Lower leg skin (tissue), 4 donors: ENCODE results near the gene TENT4B. TPM values are rescaled to one million over a fixed set of nuclear protein-coding genes. Genes with fewer than 3 reads are reported as not detected.

ENCODE experiments used
- DNase-seq, 2 donors: peaks; one replicate each; pipeline ENCODE4 v3.0.0-alpha.2; 2019; ENCODE audit warnings: low spot score in 2 of 2
- H3K4me3 ChIP-seq: fragments of 200-600 bp; sonication (generic); 2 replicates; pipeline ENCODE4 v1.5.1; 2017; ENCODE audit warnings: mild to moderate bottlenecking, low read depth; ENCODE audit not compliant: poor library complexity, severe bottlenecking
- POLR2A ChIP-seq, 2 donors: fragments of 450-650 bp; IDR thresholded peaks; one replicate each; pipeline ENCODE4 v1.6.1; 2016 to 2017; ENCODE audit warnings: antibody characterized with exemption in 2 of 2, mild to moderate bottlenecking in 1 of 2, moderate library complexity in 1 of 2
- WGBS, 2 donors: methylation state at CpG; one replicate each; pipeline ENCODE4 v1.1.5; 2018; 5-methylcytosine and 5-hydroxymethylcytosine counted together
- intact Hi-C: fragments of 100-400 bp; cut with DNase I; formaldehyde crosslinking; loops from one replicate; pipeline ENCODE4 v1.15.0; 2023; ENCODE audit warnings: low total_unique reads
- total RNA-seq, 4 donors: library from RNA; depleted of rRNA; stranded (reverse); fragments of >200 nt; gene quantifications; one replicate each; pipeline ENCODE4 v1.1.0, GENCODE V29; 2016
- TF ChIP-seq, protein P1 (sequence below), 3 donors: fragments of 450-650 bp; IDR thresholded peaks; one replicate each; pipeline ENCODE4 v1.5.1; 2016; ENCODE audit warnings: antibody characterized with exemption in 3 of 3, mild to moderate bottlenecking in 3 of 3, moderate library complexity in 2 of 3

The TENT4B gene
- total RNA-seq, 4 donors from 2014 or later, result 9.1 to 14.7 (median 12.6) TPM

DNA sequence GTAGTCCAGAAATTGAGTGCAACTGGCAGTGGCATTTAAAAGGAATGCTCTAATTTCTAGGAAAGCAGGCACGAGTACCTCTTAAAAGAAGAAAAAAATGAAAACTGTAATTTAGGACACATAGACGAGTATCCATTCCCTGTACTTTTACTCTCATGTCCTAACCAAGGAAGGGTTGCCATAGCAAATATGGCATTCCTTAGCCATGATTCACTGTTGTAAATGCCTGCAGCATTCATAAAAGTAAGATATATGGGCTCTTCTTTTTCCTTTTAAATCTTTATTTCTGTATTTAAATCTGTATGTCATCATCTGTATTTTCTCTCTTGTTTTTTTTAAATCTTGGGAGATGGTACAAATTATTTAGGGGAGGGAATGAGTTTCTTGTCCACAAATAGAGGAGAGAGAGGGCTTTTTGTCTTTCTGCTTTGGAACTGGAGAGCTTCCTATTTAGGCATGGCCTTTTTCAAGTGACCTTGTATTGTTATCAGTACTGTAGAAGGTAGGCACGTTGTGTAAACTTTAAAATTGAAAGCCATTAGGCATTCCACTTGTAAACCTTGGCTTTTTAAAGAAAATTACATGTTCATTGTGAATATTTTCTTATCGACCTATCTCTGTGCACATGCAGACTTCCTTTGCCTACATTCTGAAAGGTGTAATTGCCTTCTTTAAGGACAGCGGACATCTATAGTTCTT lies 50.0 kb downstream of the TENT4B start:
- no peak overlapping the region for H3K4me3 ChIP-seq
- WGBS, 2 donors, result 34 to 37% methylated on average over 5 of the region's 5 CpGs
- DNase-seq, result no peak
- TF ChIP-seq, protein P1, sequence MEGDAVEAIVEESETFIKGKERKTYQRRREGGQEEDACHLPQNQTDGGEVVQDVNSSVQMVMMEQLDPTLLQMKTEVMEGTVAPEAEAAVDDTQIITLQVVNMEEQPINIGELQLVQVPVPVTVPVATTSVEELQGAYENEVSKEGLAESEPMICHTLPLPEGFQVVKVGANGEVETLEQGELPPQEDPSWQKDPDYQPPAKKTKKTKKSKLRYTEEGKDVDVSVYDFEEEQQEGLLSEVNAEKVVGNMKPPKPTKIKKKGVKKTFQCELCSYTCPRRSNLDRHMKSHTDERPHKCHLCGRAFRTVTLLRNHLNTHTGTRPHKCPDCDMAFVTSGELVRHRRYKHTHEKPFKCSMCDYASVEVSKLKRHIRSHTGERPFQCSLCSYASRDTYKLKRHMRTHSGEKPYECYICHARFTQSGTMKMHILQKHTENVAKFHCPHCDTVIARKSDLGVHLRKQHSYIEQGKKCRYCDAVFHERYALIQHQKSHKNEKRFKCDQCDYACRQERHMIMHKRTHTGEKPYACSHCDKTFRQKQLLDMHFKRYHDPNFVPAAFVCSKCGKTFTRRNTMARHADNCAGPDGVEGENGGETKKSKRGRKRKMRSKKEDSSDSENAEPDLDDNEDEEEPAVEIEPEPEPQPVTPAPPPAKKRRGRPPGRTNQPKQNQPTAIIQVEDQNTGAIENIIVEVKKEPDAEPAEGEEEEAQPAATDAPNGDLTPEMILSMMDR (IDR thresholded peaks at IDR 0.05), result no peak
- no peak for TF ChIP-seq POLR2A (IDR thresholded peaks at IDR 0.05)
- intact Hi-C loops, result no loop called here

DNA sequence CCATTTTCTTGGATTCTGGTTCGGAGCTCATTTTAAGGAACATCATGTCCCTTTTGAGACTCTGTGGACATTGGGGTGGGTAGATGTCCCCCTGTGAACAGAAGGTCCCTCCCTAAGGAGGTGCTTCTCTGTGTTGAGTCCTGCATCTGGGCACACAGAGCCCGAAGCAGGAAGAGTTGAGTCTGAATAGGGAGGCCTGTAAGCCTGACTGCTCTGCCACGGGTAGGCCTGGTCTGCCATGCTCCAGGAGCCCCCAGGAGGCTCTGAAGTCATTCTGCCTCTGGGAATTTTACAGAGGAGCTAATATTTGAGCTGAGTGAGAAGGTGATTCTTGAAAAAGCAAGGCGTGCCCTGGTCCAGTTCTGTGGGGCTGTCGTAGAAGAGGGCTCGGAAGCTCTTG lies 50.6 kb downstream of the TENT4B start:
- DNase-seq, result no peak
- H3K4me3 ChIP-seq, result no peak overlapping the region
- intact Hi-C loops, result no loop called here
- TF ChIP-seq, protein P1 (IDR thresholded peaks at IDR 0.05), result no peak
- TF ChIP-seq POLR2A (IDR thresholded peaks at IDR 0.05), result no peak
- 80 to 83% methylated on average over 6 of the region's 6 CpGs for WGBS, 2 donors

DNA sequence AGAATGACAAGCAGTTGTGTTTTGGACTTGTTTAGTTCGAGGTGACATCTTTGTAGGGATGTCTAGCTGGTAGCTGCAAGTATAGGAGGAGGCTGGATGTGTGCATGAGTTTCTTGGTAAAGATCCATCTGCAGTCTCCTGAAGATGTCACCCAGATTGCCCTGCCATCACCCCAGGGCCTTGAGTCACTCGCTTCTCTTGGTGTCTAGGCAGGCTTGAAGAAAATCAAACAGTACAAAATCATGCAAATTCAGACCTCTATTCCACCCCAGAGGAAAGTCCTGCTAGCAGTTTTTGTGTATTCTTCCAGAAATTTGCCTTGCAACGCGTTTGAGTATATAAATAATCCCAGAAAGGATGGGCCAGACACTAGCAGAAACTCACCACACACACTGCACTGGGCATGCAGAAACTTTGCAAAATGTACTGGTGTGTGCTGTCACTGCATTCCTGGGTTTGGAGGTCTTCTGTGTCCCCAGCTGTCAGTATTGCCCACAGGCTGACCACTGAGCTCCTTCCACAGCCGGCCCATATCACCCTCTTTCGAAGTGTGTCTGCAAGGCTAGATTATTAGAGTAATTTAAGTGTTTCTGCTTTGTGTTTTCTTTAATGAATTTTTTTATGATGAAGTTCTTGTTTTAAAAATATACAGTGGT lies 51.5 kb downstream of the TENT4B start:
- no peak overlapping the region for H3K4me3 ChIP-seq
- intact Hi-C loops, result no loop called here
- DNase-seq, result no peak
- TF ChIP-seq, protein P1 (IDR thresholded peaks at IDR 0.05), result no peak
- TF ChIP-seq POLR2A (IDR thresholded peaks at IDR 0.05), result no peak
- 38 to 45% methylated on average over 6 of the region's 6 CpGs for WGBS, 2 donors

DNA sequence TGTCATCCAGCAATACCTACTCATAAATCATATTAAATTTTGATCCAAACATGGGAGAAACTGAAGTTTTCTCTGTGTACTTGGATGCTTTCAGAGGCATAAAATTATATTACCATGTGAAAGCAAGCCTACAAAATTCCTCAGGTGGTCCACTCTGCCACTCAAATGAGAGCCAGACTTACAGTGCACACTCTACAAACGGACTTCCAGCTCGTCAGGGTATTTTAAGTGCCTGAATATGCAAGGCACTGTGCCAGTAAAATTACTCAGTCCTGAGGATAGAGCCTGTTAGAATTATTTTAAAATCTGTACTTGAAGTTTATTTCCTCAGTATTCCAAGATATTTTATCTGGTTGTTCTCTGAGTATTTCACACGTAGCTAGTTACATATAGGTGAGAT lies 54.5 kb downstream of the TENT4B start:
- no peak for TF ChIP-seq POLR2A (IDR thresholded peaks at IDR 0.05)
- TF ChIP-seq, protein P1 (IDR thresholded peaks at IDR 0.05), result no peak
- WGBS, 2 donors, result 17 to 30% methylated on average over 3 of the region's 3 CpGs
- intact Hi-C loops, result no loop called here
- no peak for DNase-seq
- H3K4me3 ChIP-seq, result no peak overlapping the region

DNA sequence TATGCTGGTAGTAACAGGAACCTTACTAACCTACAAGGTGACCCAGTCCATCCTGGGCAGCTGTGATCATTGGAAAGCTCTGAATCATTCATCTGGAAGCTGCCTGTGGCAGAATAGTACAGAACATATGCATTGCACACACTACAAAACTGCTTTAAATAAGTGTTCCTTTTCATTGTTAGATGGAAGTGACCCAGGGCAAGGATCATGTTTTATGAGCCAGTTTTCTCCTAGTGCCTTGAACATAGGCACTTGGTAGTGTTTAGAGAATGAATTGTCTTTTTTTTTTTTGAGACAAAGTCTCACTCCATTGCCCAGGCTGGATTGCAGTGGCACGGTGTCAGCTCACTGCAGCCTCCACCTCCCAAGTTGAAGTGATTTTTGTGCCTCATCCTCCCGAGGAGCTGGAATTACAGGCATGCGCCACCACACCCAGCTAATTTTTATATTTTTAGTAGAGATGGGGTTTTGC lies 55.4 kb downstream of the TENT4B start:
- DNase-seq, result no peak
- no peak overlapping the region for H3K4me3 ChIP-seq
- TF ChIP-seq POLR2A (IDR thresholded peaks at IDR 0.05), result no peak
- TF ChIP-seq, protein P1 (IDR thresholded peaks at IDR 0.05), result no peak
- intact Hi-C loops, result no loop called here
- 56 to 70% methylated on average over 3 of the region's 3 CpGs for WGBS, 2 donors
